Activated T-cell treated with anti-CD3 and anti-CD28 coated beads for 24 hours (primary cell): ENCODE data around the gene BIRC5.
"Not testable (repeated sequence)": the region's sequence is repeated elsewhere in the genome, so short reads cannot be mapped to it uniquely, and the experiment has no call there.

Source experiments
- DNase-seq: peaks from one replicate; pipeline ENCODE4 v3.0.0-alpha.2; 2020; ENCODE audit warnings: low read depth

Gene BIRC5

GRCh38 chr17:78214016-78214705 is at the start of gene BIRC5:
Gene BIRC5 (plus strand): TSS chr17:78214253. CDS start chr17:78214317, 64 bp downstream.
- peak; percentile 85 for DNase-seq

DNA sequence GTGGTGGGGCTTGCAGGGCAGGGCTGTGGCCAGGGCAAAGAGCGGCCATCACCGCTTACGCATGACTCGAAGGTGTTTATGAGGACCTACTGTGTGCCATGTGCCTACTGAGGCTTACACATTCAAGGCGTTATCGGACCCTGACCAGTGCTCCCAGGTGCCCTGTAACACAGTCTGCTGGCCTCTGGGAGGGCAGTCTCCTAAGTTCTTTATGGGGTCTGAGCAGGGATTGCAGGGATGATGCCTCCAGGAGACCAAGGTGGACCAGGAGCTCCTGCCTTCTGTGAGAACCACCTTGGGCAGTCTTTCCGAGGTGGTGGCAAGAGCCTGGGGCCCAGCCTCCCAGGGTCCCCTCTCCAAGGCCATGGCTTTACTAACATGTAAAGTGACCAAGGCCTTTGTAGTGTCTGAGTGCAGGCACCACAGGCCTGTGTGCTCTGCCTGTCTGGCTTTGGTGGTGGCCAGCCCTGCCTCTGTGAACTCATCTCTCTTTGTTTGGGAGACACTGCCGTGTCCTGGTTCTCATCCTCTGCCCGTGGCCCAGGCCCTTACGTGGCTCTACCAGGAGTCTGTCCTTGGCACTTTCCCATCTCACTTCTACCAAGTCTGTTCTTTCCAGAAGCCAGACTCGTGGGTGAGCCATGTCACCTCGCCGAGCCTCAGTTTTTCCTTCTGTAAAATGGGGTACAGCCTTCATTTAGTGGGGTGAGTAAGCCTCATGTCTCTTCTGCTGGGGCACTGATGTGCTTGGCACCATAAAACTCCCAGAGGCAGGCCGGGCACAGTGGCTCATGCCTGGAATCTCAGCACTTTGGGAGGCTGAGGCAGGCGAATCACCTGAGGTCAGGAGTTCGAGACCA is 49.1 kb upstream of the BIRC5 start:
- DNase-seq = no peak

DNA sequence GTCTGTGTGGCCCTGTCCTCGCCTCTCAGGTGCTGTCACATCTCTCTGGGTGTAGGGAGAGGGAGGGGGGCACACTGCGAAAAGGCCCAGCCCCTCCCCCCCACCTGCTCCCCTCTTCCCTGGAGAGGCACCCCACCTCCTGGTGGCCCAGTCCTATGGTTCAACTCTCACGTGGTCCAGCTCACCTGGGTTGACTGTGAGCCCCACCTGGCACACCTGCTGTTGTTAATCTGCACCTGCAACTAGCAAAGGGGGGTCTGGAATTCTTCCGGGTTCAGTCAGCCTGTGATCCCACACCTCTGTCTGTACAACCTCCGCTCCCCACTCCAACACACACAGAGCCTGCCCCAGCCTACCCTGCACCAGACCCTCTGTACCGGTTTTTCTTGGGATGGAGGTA is 47.6 kb upstream of the BIRC5 start:
- no peak for DNase-seq

DNA sequence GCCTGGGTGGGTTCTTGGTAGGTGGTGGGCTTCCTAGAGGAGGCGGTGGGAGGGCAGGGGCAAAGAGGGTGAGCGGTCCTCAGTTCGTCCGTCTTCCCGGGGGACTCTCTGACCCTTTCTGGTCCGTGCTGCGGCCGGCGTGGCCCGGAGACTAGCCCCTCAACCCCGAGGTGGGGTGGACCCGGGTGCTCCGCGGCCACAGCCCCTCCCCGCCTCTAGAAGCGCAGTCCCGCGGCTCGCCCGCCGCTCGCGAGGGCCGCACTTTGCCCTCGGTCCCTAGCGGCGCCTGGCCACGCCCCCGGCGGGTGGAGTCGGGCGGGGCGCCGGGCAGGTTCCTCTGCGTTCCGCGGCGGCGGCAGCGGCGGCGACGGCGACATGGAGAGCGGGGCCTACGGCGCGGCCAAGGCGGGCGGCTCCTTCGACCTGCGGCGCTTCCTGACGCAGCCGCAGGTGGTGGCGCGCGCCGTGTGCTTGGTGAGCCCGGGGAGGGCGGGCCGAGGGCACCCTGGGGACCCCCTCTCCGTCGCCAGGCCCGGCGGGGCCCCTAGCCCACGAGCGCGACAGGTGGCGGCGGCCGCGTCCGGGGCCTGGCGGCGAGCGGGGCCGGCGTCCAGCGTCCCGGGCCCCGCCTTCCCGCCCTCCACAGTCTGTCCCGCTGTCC is 45.7 kb upstream of the BIRC5 start, which contains the start of gene SYNGR2:
TSS of gene SYNGR2 (plus strand) at position 340 of the 661 bp plus-strand sequence. CDS start at position 376, 36 bp downstream.
- DNase-seq = peak; percentile 81

GRCh38 chr17:78168903-78169793 is 44.9 kb upstream of the BIRC5 start:
- peak; percentile 58 for DNase-seq

DNA sequence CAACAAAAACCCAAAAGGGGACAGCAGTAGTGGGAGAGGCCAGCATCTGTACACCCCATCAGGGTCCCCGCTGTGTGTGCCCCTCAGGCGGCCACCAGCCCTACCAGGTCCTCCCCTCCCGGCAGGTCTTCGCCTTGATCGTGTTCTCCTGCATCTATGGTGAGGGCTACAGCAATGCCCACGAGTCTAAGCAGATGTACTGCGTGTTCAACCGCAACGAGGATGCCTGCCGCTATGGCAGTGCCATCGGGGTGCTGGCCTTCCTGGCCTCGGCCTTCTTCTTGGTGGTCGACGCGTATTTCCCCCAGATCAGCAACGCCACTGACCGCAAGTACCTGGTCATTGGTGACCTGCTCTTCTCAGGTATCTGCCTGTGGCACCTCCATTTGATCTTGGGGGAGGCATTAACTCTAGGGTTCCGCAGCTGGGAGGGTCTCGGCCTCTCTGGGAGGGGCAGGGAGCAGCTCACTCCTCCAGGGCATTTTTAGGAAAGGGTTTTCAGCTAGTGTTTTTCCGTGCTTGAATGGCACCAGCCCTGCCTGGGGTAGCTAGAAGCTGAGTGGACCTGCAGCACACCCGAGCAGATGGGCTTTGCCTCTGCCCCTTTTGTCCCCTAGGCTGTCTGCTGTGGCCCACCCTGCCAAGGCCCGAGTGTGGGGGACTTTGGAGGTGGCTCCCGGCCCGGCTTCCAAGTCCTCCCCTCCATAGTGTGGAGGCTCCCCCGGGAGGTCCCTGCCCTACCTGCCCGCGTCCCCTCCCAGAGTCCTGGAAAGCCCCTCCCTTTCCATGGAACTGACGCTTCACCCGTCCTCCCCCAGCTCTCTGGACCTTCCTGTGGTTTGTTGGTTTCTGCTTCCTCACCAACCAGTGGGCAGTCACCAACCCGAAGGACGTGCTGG is 43.1 kb upstream of the BIRC5 start:
- DNase-seq = no peak

- not testable (repeated sequence) for DNase-seq
These were observed 42.3 kb upstream of the BIRC5 start for GRCh38 chr17:78171591-78172248.

- DNase-seq = no peak
These were observed 41.6 kb upstream of the BIRC5 start for GRCh38 chr17:78172249-78173051.

- DNase-seq = no peak
These were observed 40.8 kb upstream of the BIRC5 start for GRCh38 chr17:78173097-78173715.

GRCh38 chr17:78174346-78174869 is 39.6 kb upstream of the BIRC5 start:
- no peak for DNase-seq

DNA sequence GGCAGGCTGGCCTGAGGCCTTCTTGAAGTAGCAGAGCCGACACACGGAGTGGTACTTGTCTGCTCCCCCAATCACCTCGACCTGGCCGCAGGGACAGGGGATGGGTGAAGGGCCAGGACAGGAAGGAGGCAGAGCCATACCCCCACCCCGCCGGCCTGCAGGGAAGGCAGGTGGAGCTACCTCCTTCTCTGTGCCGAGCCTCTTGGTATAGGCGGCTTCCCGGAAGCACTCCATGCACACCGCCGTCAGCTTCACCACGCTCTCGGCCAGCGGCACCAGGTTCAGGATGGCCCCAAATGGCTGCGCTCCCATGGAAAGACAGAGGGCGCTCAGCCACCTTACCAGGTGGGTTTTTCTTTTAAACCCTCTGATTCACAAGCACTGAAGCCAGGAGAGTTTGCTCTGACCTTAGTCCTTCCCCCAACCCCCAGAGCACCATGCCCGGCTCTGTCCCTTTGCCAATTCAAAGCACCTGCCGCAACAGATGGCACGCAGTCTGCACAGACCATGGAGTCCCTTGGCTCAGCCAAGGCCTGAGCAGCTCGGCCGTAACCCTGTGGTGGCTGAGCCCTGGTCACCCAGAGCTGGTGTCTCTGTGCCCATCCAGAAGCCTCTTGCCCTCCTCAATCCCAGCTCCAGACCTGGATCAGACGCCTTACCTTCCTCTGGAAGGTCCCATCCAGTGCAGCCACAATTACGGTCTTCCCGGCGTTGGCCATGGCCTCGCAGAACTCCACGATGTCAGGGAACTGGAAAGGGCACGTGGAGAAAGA is 39.0 kb upstream of the BIRC5 start:
- DNase-seq = no peak

GRCh38 chr17:78175643-78175981 is 38.4 kb upstream of the BIRC5 start:
- no peak for DNase-seq

DNA sequence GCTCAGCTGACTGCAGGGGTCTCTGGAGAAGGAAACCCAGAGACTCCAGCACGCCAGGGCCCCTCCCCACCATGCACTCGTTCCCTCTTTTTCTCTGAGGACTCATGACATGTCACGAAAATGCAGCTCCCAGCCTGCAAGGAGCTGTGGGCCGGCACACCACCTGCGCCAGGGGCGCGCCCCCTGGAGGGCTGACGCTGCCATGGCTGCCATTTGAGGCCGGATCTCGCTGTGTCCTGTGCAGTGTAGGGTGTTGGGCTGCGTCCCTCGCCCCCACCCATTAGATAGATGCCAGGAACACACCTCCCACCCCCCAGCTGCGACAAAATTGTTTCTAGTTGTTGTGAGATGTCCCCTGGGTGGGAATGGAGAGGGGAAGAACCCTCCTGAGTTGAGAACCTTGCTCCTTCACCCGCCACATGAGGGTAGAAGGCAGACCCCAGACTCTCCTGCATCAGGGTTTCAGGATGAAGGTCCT is 37.5 kb upstream of the BIRC5 start:
- DNase-seq = peak; percentile 70

- DNase-seq = no peak
These were observed 34.7 kb upstream of the BIRC5 start for GRCh38 chr17:78179372-78179771.

GRCh38 chr17:78180083-78180482 is 34.0 kb upstream of the BIRC5 start:
- no peak for DNase-seq

- DNase-seq = no peak
These were observed 33.5 kb upstream of the BIRC5 start for GRCh38 chr17:78180508-78180907.

GRCh38 chr17:78182504-78182903 is 31.5 kb upstream of the BIRC5 start:
- no peak for DNase-seq

GRCh38 chr17:78183916-78184315 is 30.1 kb upstream of the BIRC5 start:
- DNase-seq = no peak
